ENCODE measurements around the gene DCAF4.

DCAF4 gene

DNA sequence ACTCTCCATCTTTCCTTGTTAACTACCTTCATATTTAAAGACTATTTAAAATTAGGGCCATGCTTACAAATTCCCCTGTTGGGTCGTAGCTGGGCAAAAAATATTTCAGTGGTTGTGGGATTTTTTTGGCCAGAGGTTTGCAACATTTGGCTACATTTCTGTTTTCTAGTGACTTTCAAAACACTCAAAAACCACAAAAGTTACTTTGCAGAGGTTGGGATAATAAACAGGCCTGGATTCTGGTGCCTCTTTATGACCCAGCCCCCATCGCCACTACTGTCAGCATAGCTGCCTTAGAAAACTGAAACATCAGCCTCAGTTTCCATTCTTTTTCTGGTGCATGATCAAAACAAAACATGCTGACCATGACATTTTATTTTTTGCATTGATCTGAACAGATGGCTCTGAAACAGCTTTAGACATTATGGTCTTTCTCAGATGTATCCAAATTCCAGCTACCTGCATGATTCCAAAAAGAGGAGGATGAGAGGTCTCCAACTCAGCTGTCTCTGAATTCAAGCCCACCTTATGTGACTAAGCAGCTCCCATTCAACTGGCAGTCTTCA lies 37.5 kb upstream of the DCAF4 start:
- Histone ChIP-seq H3K36me3 (ENCODE audit: insufficient read depth, insufficient read length, low read length) (no peaks in the 10 kb centered on the region), H3K9me3 (ENCODE audit: insufficient read depth, low read length) (no peaks in the 10 kb centered on the region), H3K27me3 (ENCODE audit: insufficient read depth, insufficient read length) (peaks cover 29% of the 10 kb centered on the region), H3K4me1 (ENCODE audit: insufficient read depth, insufficient read length) (peaks cover 7% of the 10 kb centered on the region), H3K4me3 (ENCODE audit: insufficient read length, low read depth) (no peak overlapping the region), H3K9ac (ENCODE audit: insufficient read length, low read depth) (no peak overlapping the region)
- TF ChIP-seq ZNF274 (IDR thresholded peaks at IDR 0.05; ENCODE audit: low read depth, low read length) (no peak), YY1 (IDR thresholded peaks at IDR 0.05; ENCODE audit: insufficient read depth, insufficient read length) (no peak), SUZ12 (IDR thresholded peaks at IDR 0.05; ENCODE audit: extremely low read depth, insufficient read depth, insufficient read length) (no peak)
- DNase-seq (ENCODE audit: low read depth, low spot score): no peak

DNA sequence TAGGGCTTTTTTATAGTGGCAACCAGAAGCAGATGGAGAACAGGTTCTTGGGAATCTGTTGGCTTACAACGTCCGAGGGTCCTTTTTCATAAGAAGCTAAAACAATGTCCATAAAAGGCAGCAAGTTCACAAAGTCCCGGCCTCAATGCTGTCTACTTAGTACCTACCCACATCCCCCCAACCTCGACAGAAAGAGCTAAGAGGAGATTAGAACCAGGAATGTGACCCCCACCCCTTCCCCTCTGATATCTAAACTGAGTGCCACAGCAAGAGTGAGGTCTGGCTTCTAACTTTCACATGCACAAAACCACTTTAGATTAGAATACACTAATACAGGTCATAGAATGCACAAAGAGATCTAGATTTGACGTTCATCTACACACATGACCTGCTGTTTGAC lies 36.9 kb upstream of the DCAF4 start:
- no peak overlapping the region for H3K9ac ChIP-seq (ENCODE audit: insufficient read length, low read depth)
- H3K4me3 ChIP-seq (ENCODE audit: insufficient read length, low read depth): no peak overlapping the region
- TF ChIP-seq YY1 (IDR thresholded peaks at IDR 0.05; ENCODE audit: insufficient read depth, insufficient read length): no peak
- no peak for TF ChIP-seq ZNF274 (IDR thresholded peaks at IDR 0.05; ENCODE audit: low read depth, low read length)
- no peak for TF ChIP-seq SUZ12 (IDR thresholded peaks at IDR 0.05; ENCODE audit: extremely low read depth, insufficient read depth, insufficient read length)
- DNase-seq (ENCODE audit: low read depth, low spot score): no peak
- peaks cover 29% of the 10 kb centered on the region for H3K27me3 ChIP-seq (ENCODE audit: insufficient read depth, insufficient read length)
- H3K36me3 ChIP-seq (ENCODE audit: insufficient read depth, insufficient read length, low read length): no peaks in the 10 kb centered on the region
- H3K9me3 ChIP-seq (ENCODE audit: insufficient read depth, low read length): no peaks in the 10 kb centered on the region
- H3K4me1 ChIP-seq (ENCODE audit: insufficient read depth, insufficient read length): peaks cover 7% of the 10 kb centered on the region

DNA sequence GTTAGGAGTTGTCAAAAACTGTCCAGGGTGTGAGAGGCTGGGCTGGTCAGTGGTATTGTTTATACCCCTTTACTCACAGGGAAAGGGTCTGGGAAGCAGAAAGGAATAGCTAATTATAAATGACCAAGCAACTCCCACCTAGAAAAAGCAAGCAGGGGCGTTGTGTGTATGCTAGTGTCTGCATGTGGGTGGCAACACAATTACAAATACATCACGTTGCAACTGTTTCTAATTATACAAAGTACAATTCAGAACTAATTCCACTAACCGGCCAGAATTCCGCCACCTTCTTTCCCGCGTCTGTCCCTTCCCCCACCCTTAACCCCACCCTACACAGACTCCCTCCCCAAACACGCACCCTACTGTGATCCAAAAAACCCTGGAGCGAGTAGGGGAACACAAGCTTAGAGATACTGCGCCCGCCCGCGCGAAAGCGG lies 34.6 kb upstream of the DCAF4 start:
- Histone ChIP-seq H3K9ac (ENCODE audit: insufficient read length, low read depth) (no peak overlapping the region), H3K4me3 (ENCODE audit: insufficient read length, low read depth) (peak overlapping the region; percentile 53), H3K9me3 (ENCODE audit: insufficient read depth, low read length) (no peaks in the 10 kb centered on the region), H3K4me1 (ENCODE audit: insufficient read depth, insufficient read length) (peaks cover 7% of the 10 kb centered on the region), H3K27me3 (ENCODE audit: insufficient read depth, insufficient read length) (peaks cover 48% of the 10 kb centered on the region), H3K36me3 (ENCODE audit: insufficient read depth, insufficient read length, low read length) (no peaks in the 10 kb centered on the region)
- no peak for TF ChIP-seq SUZ12 (IDR thresholded peaks at IDR 0.05; ENCODE audit: extremely low read depth, insufficient read depth, insufficient read length)
- TF ChIP-seq YY1 (IDR thresholded peaks at IDR 0.05; ENCODE audit: insufficient read depth, insufficient read length): no peak
- no peak for TF ChIP-seq ZNF274 (IDR thresholded peaks at IDR 0.05; ENCODE audit: low read depth, low read length)
- DNase-seq (ENCODE audit: low read depth, low spot score): no peak

DNA sequence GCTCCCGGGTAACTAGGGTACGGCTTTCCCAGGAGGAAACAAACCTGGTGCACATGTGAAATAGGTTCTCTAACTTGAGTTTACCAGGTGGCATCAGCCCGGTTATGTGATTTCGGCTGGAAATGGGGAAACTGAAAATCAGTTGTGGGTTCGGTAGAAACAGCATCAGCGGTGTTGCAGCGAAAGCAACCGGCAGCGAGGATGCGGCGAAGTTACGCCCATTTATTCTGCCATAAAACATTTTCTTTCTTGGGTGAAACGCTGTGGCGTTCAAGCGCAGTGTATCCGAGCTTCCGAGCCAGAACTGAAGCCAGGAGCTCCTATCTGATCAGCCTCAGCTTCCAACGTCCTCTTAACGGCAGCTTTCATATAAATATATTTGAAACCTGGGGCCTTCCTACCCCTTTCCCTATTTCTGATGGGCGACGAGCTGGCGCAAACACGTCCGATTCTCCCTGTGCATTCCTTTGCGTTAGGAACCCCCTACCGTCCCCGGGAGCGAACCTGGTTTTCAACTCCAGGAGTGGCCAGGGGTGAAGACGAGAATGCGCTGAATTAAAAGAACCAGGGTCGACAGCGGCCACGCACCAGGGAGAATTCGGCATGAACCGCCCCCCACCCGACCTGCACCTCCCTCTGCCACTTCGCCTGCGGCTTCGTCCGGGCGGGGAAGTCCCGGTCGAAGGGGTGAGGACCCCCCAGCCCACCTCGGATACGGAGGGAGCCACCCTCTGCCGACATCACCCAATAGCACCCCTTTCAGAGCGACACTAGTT lies 34.0 kb upstream of the DCAF4 start:
- H3K9ac ChIP-seq (ENCODE audit: insufficient read length, low read depth): peak overlapping the region; percentile 21
- peaks cover 53% of the 10 kb centered on the region for H3K27me3 ChIP-seq (ENCODE audit: insufficient read depth, insufficient read length)
- TF ChIP-seq SUZ12 (IDR thresholded peaks at IDR 0.05; ENCODE audit: extremely low read depth, insufficient read depth, insufficient read length): peak; percentile 78
- TF ChIP-seq YY1 (IDR thresholded peaks at IDR 0.05; ENCODE audit: insufficient read depth, insufficient read length): no peak
- no peaks in the 10 kb centered on the region for H3K9me3 ChIP-seq (ENCODE audit: insufficient read depth, low read length)
- no peaks in the 10 kb centered on the region for H3K36me3 ChIP-seq (ENCODE audit: insufficient read depth, insufficient read length, low read length)
- H3K4me3 ChIP-seq (ENCODE audit: insufficient read length, low read depth): peak overlapping the region; percentile 53
- H3K4me1 ChIP-seq (ENCODE audit: insufficient read depth, insufficient read length): peaks cover 7% of the 10 kb centered on the region
- no peak for DNase-seq (ENCODE audit: low read depth, low spot score)

DNA sequence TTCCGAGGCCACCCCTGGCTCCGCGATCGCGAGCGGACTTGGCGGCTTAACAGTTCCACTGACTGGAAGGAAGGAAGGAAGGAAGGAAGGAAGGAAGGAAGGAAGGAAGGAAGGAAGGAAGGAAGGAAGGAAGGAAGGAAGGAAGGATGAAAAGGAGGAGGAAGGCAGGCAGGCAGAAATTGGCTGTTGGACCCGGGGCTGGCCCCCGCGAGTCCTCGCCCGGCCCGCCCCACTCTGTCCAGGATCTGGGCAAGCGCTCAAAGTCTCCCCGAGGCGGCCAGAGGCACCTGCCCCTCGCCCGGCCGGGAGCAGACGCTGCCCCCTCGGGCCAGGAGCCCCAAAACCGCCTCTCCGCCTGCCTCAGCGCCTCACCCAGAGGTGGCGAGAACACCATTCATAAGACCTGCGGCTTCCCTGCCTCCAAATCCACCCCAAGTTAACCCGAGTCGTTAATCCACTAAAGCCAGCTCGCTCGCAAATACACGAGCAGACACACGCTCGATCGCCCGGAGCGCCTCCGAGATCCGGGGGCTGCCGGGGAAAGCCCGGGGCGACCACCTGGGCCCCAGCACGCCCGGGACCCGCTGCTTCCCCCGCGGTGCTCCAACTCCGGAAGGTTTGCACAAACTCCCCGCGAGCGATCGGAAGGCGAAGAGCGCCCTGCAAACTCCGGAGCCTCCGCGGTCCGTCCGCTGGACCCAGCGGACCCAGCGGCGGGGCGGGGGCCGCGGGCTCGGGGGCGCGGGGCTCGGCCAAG lies 33.2 kb upstream of the DCAF4 start:
- H3K4me1 ChIP-seq (ENCODE audit: insufficient read depth, insufficient read length): peaks cover 7% of the 10 kb centered on the region
- H3K4me3 ChIP-seq (ENCODE audit: insufficient read length, low read depth): peak overlapping the region; percentile 53
- TF ChIP-seq YY1 (IDR thresholded peaks at IDR 0.05; ENCODE audit: insufficient read depth, insufficient read length) (no peak), SUZ12 (IDR thresholded peaks at IDR 0.05; ENCODE audit: extremely low read depth, insufficient read depth, insufficient read length) (no peak), ZNF274 (IDR thresholded peaks at IDR 0.05; ENCODE audit: low read depth, low read length) (no peak)
- DNase-seq (ENCODE audit: low read depth, low spot score): no peak
- no peaks in the 10 kb centered on the region for H3K9me3 ChIP-seq (ENCODE audit: insufficient read depth, low read length)
- peak overlapping the region; percentile 50 for H3K9ac ChIP-seq (ENCODE audit: insufficient read length, low read depth)
- no peaks in the 10 kb centered on the region for H3K36me3 ChIP-seq (ENCODE audit: insufficient read depth, insufficient read length, low read length)
- peaks cover 53% of the 10 kb centered on the region for H3K27me3 ChIP-seq (ENCODE audit: insufficient read depth, insufficient read length)

DNA sequence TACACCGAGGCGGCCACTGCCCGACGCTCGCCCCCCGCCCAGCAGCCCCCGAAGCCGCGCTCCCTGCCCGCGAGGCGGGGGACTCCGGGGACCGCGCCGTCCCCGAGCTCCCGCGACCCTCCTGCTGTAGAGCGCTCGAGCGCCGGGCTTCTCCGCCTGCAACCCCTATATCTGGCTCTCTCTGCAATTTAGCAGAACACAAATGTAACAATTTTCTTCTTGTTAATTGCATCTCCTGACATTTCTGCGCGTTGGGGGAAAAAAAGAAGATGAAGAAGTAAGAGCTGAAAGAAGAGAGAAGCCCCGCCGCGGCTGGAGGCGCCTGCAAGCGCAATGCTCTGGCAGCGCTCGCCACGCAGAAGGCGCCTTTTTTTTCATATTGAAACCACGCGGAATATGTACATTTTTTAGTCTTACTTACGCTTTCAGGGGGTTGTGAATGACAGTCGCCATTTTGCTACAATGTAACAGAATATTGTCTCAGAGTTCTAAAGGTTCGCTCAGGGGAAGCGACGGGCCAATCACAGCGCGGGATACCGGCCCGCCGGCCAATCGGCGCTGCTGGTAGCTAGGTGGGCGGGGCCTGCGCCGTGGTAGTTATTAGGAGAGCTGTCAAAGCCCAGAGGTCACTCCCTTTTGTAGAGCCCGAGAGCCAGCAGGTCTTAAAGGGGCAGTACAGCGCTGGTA lies 32.5 kb upstream of the DCAF4 start, which contains the start of gene DPF3:
Gene DPF3 (minus strand): TSS at position 466 of the 687 bp plus-strand sequence. CDS start 13 bp downstream, at position 453.
- Histone ChIP-seq H3K36me3 (ENCODE audit: insufficient read depth, insufficient read length, low read length) (no peaks in the 10 kb centered on the region), H3K9me3 (ENCODE audit: insufficient read depth, low read length) (no peaks in the 10 kb centered on the region), H3K4me1 (ENCODE audit: insufficient read depth, insufficient read length) (peaks cover 7% of the 10 kb centered on the region), H3K4me3 (ENCODE audit: insufficient read length, low read depth) (peak within 1 kb of the TSS; percentile 53), H3K9ac (ENCODE audit: insufficient read length, low read depth) (peak within 1 kb of the TSS; percentile 50), H3K27me3 (ENCODE audit: insufficient read depth, insufficient read length) (peaks cover 53% of the 10 kb centered on the region)
- peak; percentile 89 for DNase-seq (ENCODE audit: low read depth, low spot score)
- TF ChIP-seq SUZ12 (IDR thresholded peaks at IDR 0.05; ENCODE audit: extremely low read depth, insufficient read depth, insufficient read length) (no peak), YY1 (IDR thresholded peaks at IDR 0.05; ENCODE audit: insufficient read depth, insufficient read length) (no peak), ZNF274 (IDR thresholded peaks at IDR 0.05; ENCODE audit: low read depth, low read length) (no peak)

Data from NT2/D1 (cell line).